ENCODE results near the gene FBXO36.

FBXO36 gene

DNA sequence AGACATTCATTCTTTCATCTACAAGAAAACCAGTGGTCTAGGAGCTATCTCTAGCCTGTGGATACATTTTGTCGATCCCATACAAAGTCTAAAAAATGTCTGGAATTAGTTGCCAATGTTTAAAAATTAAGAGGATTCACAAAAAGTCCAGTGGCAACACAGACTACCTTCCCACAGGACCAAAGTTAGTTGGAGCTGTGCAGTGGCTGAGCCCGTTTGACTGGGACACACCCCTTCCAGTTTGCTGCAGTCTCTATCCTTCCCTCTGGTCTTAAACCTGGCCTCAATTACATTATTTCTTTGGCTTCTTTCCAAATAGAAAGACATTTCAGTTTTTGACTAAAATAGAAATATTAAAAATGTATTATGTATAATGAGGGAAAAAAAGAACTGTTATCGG lies 127.8 kb downstream of the FBXO36 start:
- no peak for DNase-seq (ENCODE audit: low read depth)

DNA sequence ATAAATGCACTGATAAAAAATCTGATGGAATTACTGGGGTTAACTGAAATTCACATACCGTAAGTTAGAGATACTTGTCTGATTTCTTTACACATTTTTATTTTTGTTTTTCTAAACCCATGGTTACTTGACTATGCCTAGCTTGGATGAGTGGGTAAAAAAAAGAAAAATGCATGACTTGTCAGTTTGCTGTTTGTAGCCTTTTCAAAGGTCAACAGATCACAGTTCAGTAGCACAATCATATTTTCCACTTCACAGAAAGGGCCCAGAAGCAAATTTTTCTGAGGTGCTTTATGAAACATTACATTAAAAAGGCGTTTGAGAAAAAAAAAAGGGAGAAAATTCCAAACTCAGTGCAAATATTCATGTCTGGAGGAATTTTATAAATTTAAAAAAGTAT lies 130.0 kb downstream of the FBXO36 start:
- no peak for DNase-seq (ENCODE audit: low read depth)

DNA sequence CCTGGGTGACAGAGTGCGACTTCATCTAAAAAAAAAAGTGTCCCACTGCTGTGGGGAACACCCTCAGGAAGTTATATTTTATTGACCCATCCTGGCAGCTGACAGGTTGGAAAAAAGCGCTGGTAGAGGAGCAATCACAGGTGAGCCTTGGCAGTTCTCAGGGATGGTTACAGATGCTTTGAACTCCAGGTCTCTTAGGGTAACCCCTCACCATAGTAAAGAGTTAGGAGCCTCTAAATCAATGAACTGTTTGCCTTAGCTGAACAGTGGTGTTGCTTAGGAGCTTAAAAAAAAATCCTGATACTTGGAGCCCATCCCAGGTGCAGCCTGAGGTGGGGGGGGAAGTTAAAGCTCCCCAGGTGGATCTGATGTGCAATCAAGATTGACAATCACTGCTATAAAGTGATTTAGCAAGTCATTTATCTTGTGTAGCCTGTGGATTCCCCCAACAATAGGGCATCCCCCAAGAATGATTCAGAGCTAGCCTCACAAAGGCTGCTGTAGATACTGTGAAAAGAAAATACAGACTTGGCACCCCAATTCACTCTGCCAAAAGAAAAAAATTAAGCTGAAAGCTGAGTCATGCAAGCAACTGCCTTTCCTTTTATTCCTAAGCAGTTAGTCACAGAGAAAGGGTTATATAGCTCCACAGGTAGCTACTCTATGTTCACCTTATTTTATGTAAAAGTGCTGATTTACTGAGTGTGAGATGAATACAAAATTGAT lies 131.6 kb downstream of the FBXO36 start:
- no peak for DNase-seq (ENCODE audit: low read depth)

DNA sequence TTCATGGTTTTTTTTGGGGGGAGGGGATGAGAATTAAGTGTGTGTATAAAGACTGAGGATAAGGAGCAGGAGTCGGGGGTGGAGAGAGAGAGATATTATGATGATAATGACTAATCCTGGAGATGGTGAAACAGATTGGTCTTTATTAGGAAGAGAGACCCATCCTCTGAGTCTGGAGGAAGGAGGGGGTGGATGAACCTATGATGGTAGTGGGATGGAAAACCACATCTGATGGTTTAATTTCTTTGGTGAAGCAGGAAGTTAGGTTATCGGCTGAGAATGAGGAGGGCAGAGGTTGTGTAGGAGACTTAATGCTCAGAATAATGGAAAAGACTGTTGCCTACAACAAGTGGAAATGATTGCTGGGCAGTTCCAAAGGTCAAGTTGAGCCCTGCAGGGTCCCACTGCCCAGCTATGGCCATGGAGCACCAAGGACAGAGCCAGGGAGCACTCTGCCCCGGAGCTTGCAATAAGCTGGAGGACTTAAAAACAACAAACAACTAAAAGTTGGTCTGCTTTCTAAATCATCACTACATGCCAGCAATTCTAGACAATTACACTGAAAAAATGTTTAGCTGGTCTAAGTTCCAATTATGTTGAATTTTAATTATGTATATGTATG lies 138.5 kb downstream of the FBXO36 start:
- DNase-seq (ENCODE audit: low read depth) = no peak

Data from fibroblast of the conjunctiva (primary cell).